CD4-positive, alpha-beta T cell (primary cell): ENCODE data around the gene HMCN1. TPM values are rescaled to one million over a fixed set of nuclear protein-coding genes. Genes with fewer than 3 reads are reported as not detected.

ENCODE experiments used
- ATAC-seq: fragments of 200-7000 bp; cut with Tn5 transposase; one replicate; pipeline ENCODE4 v1.10.0; 2022; ENCODE audit warnings: mild to moderate bottlenecking; ENCODE audit not compliant: poor library complexity
- CTCF ChIA-PET: fragments of 350-600 bp; sonication (Branson Sonifier 250); formaldehyde crosslinking; loops from one replicate; lab custom pipeline; 2021; ENCODE audit warnings: antibody characterized with exemption, inconsistent platforms; lab: Charles Lee
- POLR2A ChIA-PET: fragments of 350-600 bp; sonication (Branson Sonifier 250); formaldehyde crosslinking; loops from one replicate; lab custom pipeline; 2021; ENCODE audit warnings: antibody characterized with exemption, inconsistent platforms; lab: Charles Lee
- DNase-seq, 14 experiments: peaks; one replicate each; pipeline ENCODE4 v3.0.0-alpha.2; 2013 to 2020; ENCODE audit warnings: mixed read lengths in 2 of 14
- H3K27ac ChIP-seq, 2 donors: one replicate each; pipeline versions ENCODE4 v1.5.1 to v1.7.0; 2013; ENCODE audit warnings: low read length in 2 of 2, low read depth in 1 of 2, mild to moderate bottlenecking in 1 of 2
- H3K27me3 ChIP-seq, 2 experiments: 1 replicate in 1 of 2; 2 replicates in 1 of 2; pipeline versions ENCODE4 v1.6.1 to v1.7.0; 2013; ENCODE audit warnings: low read length in 2 of 2, control low read depth in 1 of 2, mild to moderate bottlenecking in 1 of 2, moderate library complexity in 1 of 2; ENCODE audit not compliant: insufficient read depth in 2 of 2, control insufficient read depth in 1 of 2
- H3K36me3 ChIP-seq: one replicate; pipeline ENCODE4 v1.6.1; 2013; ENCODE audit warnings: low read length, control low read depth; ENCODE audit not compliant: insufficient read depth
- H3K4me1 ChIP-seq: one replicate; pipeline ENCODE4 v1.6.1; 2013; ENCODE audit warnings: low read length, control low read depth; ENCODE audit not compliant: insufficient read depth
- H3K4me3 ChIP-seq: one replicate; pipeline ENCODE4 v1.5.1; 2013; ENCODE audit warnings: mild to moderate bottlenecking, low read length, moderate library complexity
- H3K9me3 ChIP-seq, 2 experiments: 1 replicate in 1 of 2; 2 replicates in 1 of 2; pipeline versions ENCODE4 v1.6.1 to v1.7.0; 2013; ENCODE audit warnings: low read length in 2 of 2, mild to moderate bottlenecking in 2 of 2, control low read depth in 1 of 2, moderate library complexity in 1 of 2; ENCODE audit not compliant: control insufficient read depth in 1 of 2, insufficient read depth in 1 of 2
- H3K27ac Mint-ChIP-seq: one replicate; pipeline ENCODE4 v1.8.0; 2020; ENCODE audit warnings: mixed read lengths
- H3K27me3 Mint-ChIP-seq: one replicate; pipeline ENCODE4 v1.8.0; 2021; ENCODE audit warnings: mixed read lengths
- H3K36me3 Mint-ChIP-seq: one replicate; pipeline ENCODE4 v1.8.0; 2021; ENCODE audit warnings: low read depth, mixed read lengths
- H3K4me1 Mint-ChIP-seq: one replicate; pipeline ENCODE4 v1.8.0; 2021; ENCODE audit warnings: low read depth, mixed read lengths
- H3K4me3 Mint-ChIP-seq: one replicate; pipeline ENCODE4 v1.8.0; 2020; ENCODE audit warnings: mild to moderate bottlenecking, mixed read lengths
- H3K9me3 Mint-ChIP-seq: one replicate; pipeline ENCODE4 v1.8.0; 2020; ENCODE audit warnings: mixed read lengths
- intact Hi-C, 2 experiments: fragments of 100-400 bp; cut with DNase I in 1 of 2; cut with micrococcal nuclease in 1 of 2; formaldehyde crosslinking; loops; one replicate each; pipeline versions ENCODE4 v1.15.1 to v1.9.0; 2023 to 2025; cut with DNase I, micrococcal nuclease
- total RNA-seq, 174 experiments: library from RNA in 2 of 174; stranded (reverse) in 2 of 174; gene quantifications; one replicate each; pipeline ENCODE4 v1.2.3 and lab custom pipeline; 2021 to 2026
- TF ChIP-seq, protein P1 (sequence below): fragments of 200-600 bp; IDR thresholded peaks from one replicate; pipeline ENCODE4 v1.8.0; 2022; ENCODE audit warnings: antibody characterized with exemption, mild to moderate bottlenecking

HMCN1 gene
- total RNA-seq, 2 experiments from 2014 or later, result 0.14 TPM

- ChIA-PET CTCF (no interaction called here), POLR2A (no interaction called here)
- Histone ChIP-seq H3K27me3 (no peaks in the 10 kb centered on the region), H3K27ac (no peak overlapping the region), H3K4me3 (no peak overlapping the region), H3K4me1 (no peaks in the 10 kb centered on the region), H3K36me3 (no peaks in the 10 kb centered on the region), H3K9me3 (peaks cover 0 to 5% of the 10 kb centered on the region in 2 experiments)
- TF ChIP-seq, protein P1, sequence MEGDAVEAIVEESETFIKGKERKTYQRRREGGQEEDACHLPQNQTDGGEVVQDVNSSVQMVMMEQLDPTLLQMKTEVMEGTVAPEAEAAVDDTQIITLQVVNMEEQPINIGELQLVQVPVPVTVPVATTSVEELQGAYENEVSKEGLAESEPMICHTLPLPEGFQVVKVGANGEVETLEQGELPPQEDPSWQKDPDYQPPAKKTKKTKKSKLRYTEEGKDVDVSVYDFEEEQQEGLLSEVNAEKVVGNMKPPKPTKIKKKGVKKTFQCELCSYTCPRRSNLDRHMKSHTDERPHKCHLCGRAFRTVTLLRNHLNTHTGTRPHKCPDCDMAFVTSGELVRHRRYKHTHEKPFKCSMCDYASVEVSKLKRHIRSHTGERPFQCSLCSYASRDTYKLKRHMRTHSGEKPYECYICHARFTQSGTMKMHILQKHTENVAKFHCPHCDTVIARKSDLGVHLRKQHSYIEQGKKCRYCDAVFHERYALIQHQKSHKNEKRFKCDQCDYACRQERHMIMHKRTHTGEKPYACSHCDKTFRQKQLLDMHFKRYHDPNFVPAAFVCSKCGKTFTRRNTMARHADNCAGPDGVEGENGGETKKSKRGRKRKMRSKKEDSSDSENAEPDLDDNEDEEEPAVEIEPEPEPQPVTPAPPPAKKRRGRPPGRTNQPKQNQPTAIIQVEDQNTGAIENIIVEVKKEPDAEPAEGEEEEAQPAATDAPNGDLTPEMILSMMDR, result no peak
- Mint-ChIP-seq H3K27me3 (peaks cover 9% of the 10 kb centered on the region), H3K4me1 (no peaks in the 10 kb centered on the region), H3K9me3 (peaks cover 2% of the 10 kb centered on the region), H3K4me3 (no peak overlapping the region), H3K36me3 (no peaks in the 10 kb centered on the region), H3K27ac (no peak overlapping the region)
- DNase-seq (no peak), ATAC-seq (no peak)
- intact Hi-C loops, result no loop called here
Observed at GRCh38 chr1:185933580-185933979, 199.4 kb downstream of the HMCN1 start.

DNA sequence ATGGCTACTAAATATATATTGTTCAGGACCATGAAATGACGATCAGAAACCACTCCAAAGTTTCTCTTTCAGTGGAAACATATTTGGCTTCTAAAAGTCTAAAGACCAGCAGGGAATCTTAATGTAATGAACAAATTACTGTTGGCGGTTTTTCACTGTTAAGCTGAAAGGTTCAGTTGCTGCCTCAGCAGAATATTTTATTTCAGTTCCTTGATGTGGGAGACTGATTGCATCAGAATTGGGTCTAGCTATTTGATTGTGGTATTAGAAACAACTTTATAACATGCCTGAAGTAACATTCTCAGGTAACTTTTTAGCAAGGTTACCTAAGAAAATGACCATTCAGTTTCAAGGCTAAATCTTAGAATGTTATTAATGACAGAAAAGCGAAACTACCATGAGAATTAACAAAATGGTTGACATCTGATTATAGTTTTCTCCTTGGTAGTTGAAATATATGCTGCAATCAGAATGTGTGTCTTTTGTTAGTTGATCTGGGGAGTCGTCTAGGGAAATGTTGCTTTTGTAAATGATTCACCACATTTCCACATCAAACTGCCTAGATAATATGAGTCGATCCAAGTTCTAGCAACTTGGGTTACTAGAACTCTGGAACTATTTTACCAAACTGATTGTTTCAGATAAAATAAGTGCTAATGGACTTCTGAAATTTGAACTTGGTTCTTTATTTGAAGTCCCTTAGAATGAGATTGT, 200.4 kb downstream of the HMCN1 start:
- Mint-ChIP-seq H3K27me3 (peaks cover 9% of the 10 kb centered on the region), H3K36me3 (no peaks in the 10 kb centered on the region), H3K4me1 (no peaks in the 10 kb centered on the region), H3K9me3 (peaks cover 2% of the 10 kb centered on the region), H3K27ac (no peak overlapping the region), H3K4me3 (no peak overlapping the region)
- TF ChIP-seq, protein P1, result no peak
- CTCF ChIA-PET, result no interaction called here
- Histone ChIP-seq H3K4me1 (no peaks in the 10 kb centered on the region), H3K4me3 (no peak overlapping the region), H3K27me3 (no peaks in the 10 kb centered on the region), H3K27ac (no peak overlapping the region), H3K36me3 (no peaks in the 10 kb centered on the region), H3K9me3 (peaks cover 0 to 5% of the 10 kb centered on the region in 2 experiments)
- ATAC-seq, result no peak
- intact Hi-C loops, result no loop called here
- POLR2A ChIA-PET, result no interaction called here
- no peak for DNase-seq

DNA sequence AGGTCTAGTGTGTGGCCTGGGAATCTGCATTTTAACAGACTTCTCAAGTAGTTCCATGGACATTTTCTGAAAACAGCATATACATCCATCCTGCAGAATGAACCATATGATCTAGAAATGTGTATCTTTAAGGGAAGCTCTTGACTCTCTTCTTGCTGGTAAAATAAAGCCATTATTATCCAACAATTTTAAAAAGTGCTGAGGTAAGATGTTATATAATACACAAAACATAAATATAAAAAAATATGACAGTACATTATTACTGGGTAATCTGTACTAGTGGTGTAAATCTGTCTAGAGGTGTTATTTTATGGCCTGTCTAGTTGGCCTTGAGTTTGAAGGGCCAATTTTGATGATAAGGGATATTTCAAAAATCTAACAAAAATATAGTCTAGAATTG, 201.2 kb downstream of the HMCN1 start:
- H3K9me3 Mint-ChIP-seq, result peaks cover 2% of the 10 kb centered on the region
- no peaks in the 10 kb centered on the region for H3K4me1 Mint-ChIP-seq
- peaks cover 9% of the 10 kb centered on the region for H3K27me3 Mint-ChIP-seq
- no peak overlapping the region for H3K4me3 Mint-ChIP-seq
- ChIA-PET CTCF (no interaction called here), POLR2A (no interaction called here)
- no peak for DNase-seq
- no peaks in the 10 kb centered on the region for H3K27me3 ChIP-seq
- no peak for ATAC-seq
- H3K4me1 ChIP-seq, result no peaks in the 10 kb centered on the region
- H3K36me3 ChIP-seq, result no peaks in the 10 kb centered on the region
- H3K27ac Mint-ChIP-seq, result no peak overlapping the region
- intact Hi-C loops, result no loop called here
- no peak overlapping the region for H3K27ac ChIP-seq
- H3K9me3 ChIP-seq, result peaks cover 0 to 5% of the 10 kb centered on the region in 2 experiments
- TF ChIP-seq, protein P1, result no peak
- H3K4me3 ChIP-seq, result no peak overlapping the region
- no peaks in the 10 kb centered on the region for H3K36me3 Mint-ChIP-seq
